Astrocyte (in vitro differentiated cells and primary cell): Measurements from ENCODE around the gene CAVIN1. TPM values are rescaled to one million over a fixed set of nuclear protein-coding genes. Genes with fewer than 3 reads are reported as not detected.
"Not testable (repeated sequence)": the region's sequence is repeated elsewhere in the genome, so short reads cannot be mapped to it uniquely, and the experiment has no call there.

ENCODE experiments used
- DNase-seq: peaks from one replicate; pipeline ENCODE4 v3.0.0-alpha.2; 2010; ENCODE audit warnings: low read depth
- FAIRE-seq: peaks from 2 replicates; lab custom pipeline; 2011; peaks lifted over from hg19 to GRCh38; lab: Jason Lieb, UNC
- H2AFZ ChIP-seq: 2 replicates; pipeline ENCODE4 v1.6.0; 2012; ENCODE audit warnings: low read depth, low read length, inconsistent platforms
- H3K27ac ChIP-seq: 2 replicates; pipeline ENCODE4 v1.5.1; 2011; ENCODE audit warnings: low read depth, low read length, inconsistent platforms
- H3K27me3 ChIP-seq: 2 replicates; pipeline ENCODE4 v1.6.0; 2011; ENCODE audit warnings: low read length, inconsistent platforms; ENCODE audit not compliant: insufficient read depth
- H3K36me3 ChIP-seq: 2 replicates; pipeline ENCODE4 v1.5.1; 2011; ENCODE audit warnings: low read length, inconsistent platforms; ENCODE audit not compliant: insufficient read depth
- H3K4me1 ChIP-seq: 2 replicates; pipeline ENCODE4 v1.5.1; 2011; ENCODE audit warnings: low read length, inconsistent platforms; ENCODE audit not compliant: insufficient read depth
- H3K4me2 ChIP-seq: 2 replicates; pipeline ENCODE4 v1.6.0; 2012; ENCODE audit warnings: low read length, inconsistent platforms
- H3K4me3 ChIP-seq: 2 replicates; pipeline ENCODE4 v1.5.1; 2011; ENCODE audit warnings: low read depth, mild to moderate bottlenecking, low read length, inconsistent platforms; ENCODE audit not compliant: insufficient read depth
- H3K79me2 ChIP-seq: 2 replicates; pipeline ENCODE4 v1.6.0; 2012; ENCODE audit warnings: mild to moderate bottlenecking, low read length, inconsistent platforms; ENCODE audit not compliant: insufficient read depth
- H3K9ac ChIP-seq: 2 replicates; pipeline ENCODE4 v1.6.0; 2012; ENCODE audit warnings: mild to moderate bottlenecking, low read length, inconsistent platforms
- H3K9me3 ChIP-seq: 2 replicates; pipeline ENCODE4 v1.5.1; 2012; ENCODE audit warnings: low read depth, mild to moderate bottlenecking, low read length, inconsistent platforms; ENCODE audit not compliant: insufficient read depth
- H4K20me1 ChIP-seq: 2 replicates; pipeline ENCODE4 v1.6.0; 2012; ENCODE audit warnings: low read length, inconsistent platforms; ENCODE audit not compliant: insufficient read depth
- H3K27ac Mint-ChIP-seq: one replicate; pipeline ENCODE4 v1.8.0; 2021; ENCODE audit warnings: mild to moderate bottlenecking, mixed read lengths; ENCODE audit not compliant: unreplicated experiment
- H3K27me3 Mint-ChIP-seq: one replicate; pipeline ENCODE4 v1.8.0; 2021; ENCODE audit warnings: low read depth, mixed read lengths; ENCODE audit not compliant: unreplicated experiment
- H3K36me3 Mint-ChIP-seq: one replicate; pipeline ENCODE4 v1.8.0; 2021; ENCODE audit warnings: low read depth, mixed read lengths; ENCODE audit not compliant: unreplicated experiment
- H3K4me1 Mint-ChIP-seq: one replicate; pipeline ENCODE4 v1.8.0; 2021; ENCODE audit warnings: low read depth, mixed read lengths; ENCODE audit not compliant: unreplicated experiment
- H3K4me3 Mint-ChIP-seq: one replicate; pipeline ENCODE4 v1.8.0; 2021; ENCODE audit warnings: mild to moderate bottlenecking, moderate library complexity, mixed read lengths; ENCODE audit not compliant: unreplicated experiment
- H3K9me3 Mint-ChIP-seq: one replicate; pipeline ENCODE4 v1.8.0; 2021; ENCODE audit warnings: mild to moderate bottlenecking, mixed read lengths; ENCODE audit not compliant: unreplicated experiment
- EZH2 ChIP-seq: IDR thresholded peaks from 2 replicates; pipeline ENCODE4 v1.6.1; 2012; ENCODE audit warnings: mild to moderate bottlenecking, low read length, inconsistent platforms; ENCODE audit not compliant: insufficient read depth
- total RNA-seq: library from RNA; stranded (reverse); gene quantifications from 2 replicates; pipeline ENCODE4 v1.2.1, GENCODE V29; 2021
- TF ChIP-seq, protein P1 (sequence below): IDR thresholded peaks from 2 replicates; pipeline ENCODE4 v1.5.1; 2011; ENCODE audit warnings: low read depth, mild to moderate bottlenecking, inconsistent platforms, low read length, moderate library complexity; ENCODE audit not compliant: insufficient read depth

CAVIN1 gene
- total RNA-seq, 1 donor from 2014 or later = 602 TPM

DNA sequence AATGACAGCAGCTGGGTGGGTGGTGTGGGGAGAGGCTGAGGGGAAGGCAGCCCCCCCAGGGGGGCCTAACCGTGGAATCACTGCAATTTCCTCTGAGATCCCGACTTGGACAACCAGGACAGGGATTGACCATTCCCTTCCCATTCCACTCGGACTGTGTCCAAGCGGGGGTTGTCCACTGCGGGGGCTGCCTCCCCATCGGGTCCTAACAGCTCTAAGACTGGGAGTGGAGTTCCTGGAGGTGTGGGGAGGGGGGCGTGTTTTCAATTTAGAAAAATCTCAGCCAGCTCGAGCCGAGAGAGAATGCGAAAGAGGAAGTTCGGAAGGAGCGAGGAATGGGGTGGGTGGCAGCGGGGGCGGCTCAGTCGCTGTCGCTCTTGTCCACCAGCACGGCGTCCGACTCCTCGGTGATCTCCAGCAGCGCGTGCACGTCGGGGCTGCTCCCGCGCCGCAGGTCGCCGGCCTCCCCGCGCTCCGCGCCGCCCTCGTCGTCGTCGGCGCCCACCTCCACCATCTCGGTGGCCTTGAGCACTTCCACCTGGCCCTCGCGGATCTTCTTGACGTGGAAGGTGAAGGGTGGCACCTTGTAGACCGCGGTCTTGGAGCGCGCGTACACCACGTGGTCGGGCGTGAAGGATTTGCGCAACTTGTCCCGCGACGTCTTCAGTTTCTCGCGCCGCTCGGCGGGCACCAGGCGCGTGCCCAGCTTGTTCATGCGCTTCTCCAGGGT lies 18.6 kb downstream of the CAVIN1 start:
- no peak for TF ChIP-seq EZH2
- TF ChIP-seq, protein P1, sequence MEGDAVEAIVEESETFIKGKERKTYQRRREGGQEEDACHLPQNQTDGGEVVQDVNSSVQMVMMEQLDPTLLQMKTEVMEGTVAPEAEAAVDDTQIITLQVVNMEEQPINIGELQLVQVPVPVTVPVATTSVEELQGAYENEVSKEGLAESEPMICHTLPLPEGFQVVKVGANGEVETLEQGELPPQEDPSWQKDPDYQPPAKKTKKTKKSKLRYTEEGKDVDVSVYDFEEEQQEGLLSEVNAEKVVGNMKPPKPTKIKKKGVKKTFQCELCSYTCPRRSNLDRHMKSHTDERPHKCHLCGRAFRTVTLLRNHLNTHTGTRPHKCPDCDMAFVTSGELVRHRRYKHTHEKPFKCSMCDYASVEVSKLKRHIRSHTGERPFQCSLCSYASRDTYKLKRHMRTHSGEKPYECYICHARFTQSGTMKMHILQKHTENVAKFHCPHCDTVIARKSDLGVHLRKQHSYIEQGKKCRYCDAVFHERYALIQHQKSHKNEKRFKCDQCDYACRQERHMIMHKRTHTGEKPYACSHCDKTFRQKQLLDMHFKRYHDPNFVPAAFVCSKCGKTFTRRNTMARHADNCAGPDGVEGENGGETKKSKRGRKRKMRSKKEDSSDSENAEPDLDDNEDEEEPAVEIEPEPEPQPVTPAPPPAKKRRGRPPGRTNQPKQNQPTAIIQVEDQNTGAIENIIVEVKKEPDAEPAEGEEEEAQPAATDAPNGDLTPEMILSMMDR = no peak

DNA sequence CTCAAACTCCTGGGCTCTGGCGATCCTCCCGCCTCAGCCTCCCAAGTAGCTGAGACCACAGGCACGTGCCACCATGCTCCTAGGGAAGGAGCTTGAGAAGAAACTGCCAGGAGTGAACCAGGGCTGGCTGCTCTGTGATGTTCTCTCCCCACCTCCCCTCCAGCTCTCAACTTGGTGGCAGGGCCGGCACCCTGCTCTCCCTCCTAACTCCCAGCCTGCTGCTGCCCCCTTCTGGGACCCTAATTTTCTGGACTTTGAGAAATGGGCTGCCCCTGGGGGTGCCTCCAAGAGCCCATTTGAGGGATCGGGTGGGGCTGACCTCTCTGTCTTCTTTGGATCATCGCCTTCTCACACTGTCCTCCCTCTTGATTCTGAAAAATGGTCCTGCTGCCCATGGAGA lies 19.9 kb downstream of the CAVIN1 start:
- H3K27ac ChIP-seq = no peak overlapping the region
- no peak overlapping the region for H3K4me3 Mint-ChIP-seq
- H3K27me3 ChIP-seq = no peaks in the 10 kb centered on the region
- no peak overlapping the region for H3K4me2 ChIP-seq
- peaks cover 14% of the 10 kb centered on the region for H3K36me3 Mint-ChIP-seq
- no peaks in the 10 kb centered on the region for H3K27me3 Mint-ChIP-seq
- FAIRE-seq = no peak
- H3K9me3 Mint-ChIP-seq = no peaks in the 10 kb centered on the region
- peaks cover 43% of the 10 kb centered on the region for H3K4me1 Mint-ChIP-seq
- H2AFZ ChIP-seq = no peak overlapping the region
- H3K79me2 ChIP-seq = peaks cover 64% of the 10 kb centered on the region
- DNase-seq = no peak
- no peaks in the 10 kb centered on the region for H3K9me3 ChIP-seq
- H3K36me3 ChIP-seq = peaks cover 23% of the 10 kb centered on the region
- TF ChIP-seq, protein P1 = no peak
- no peak for TF ChIP-seq EZH2
- H3K4me3 ChIP-seq = no peak overlapping the region
- H3K27ac Mint-ChIP-seq = peak overlapping the region; percentile 95
- peaks cover 27% of the 10 kb centered on the region for H3K4me1 ChIP-seq
- H3K9ac ChIP-seq = peak overlapping the region; percentile 21
- peaks cover 91% of the 10 kb centered on the region for H4K20me1 ChIP-seq

More for the DNA sequence above, 18.6 kb downstream of the CAVIN1 start:
- Histone ChIP-seq H3K4me1 (peaks cover 38% of the 10 kb centered on the region), H3K9me3 (no peaks in the 10 kb centered on the region), H2AFZ (no peak overlapping the region), H3K27me3 (no peaks in the 10 kb centered on the region), H3K4me2 (no peak overlapping the region), H4K20me1 (peaks cover 93% of the 10 kb centered on the region), H3K36me3 (peaks cover 25% of the 10 kb centered on the region), H3K27ac (no peak overlapping the region), H3K79me2 (peaks cover 75% of the 10 kb centered on the region), H3K4me3 (no peak overlapping the region), H3K9ac (no peak overlapping the region)
- Mint-ChIP-seq H3K9me3 (no peaks in the 10 kb centered on the region), H3K4me3 (peak overlapping the region; percentile 27), H3K4me1 (peaks cover 44% of the 10 kb centered on the region), H3K36me3 (peaks cover 16% of the 10 kb centered on the region), H3K27ac (no peak overlapping the region), H3K27me3 (no peaks in the 10 kb centered on the region)
- DNase-seq (no peak), FAIRE-seq (no peak)

DNA sequence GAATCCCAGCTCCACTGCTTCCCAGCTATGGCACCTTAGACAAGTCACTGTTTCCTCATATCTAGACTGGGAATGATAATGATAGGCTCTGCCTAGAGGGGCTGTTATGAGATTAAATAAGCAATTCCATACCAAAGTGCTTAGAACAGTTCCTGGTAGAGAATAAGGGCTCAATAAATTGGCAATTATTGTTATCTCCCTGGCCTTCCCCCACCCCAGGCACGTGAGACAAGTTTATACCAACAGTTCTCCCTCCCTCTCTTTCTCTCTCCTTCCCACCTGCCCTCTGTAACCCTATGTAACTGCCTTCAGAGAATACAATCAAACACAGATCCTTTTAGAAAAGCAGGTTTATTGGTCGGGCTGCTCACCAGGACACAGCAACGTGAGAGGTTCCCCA lies 20.9 kb downstream of the CAVIN1 start:
- H3K27ac Mint-ChIP-seq = no peak overlapping the region
- Histone ChIP-seq H3K36me3 (peaks cover 23% of the 10 kb centered on the region), H3K4me1 (peaks cover 16% of the 10 kb centered on the region), H3K4me2 (no peak overlapping the region), H3K27ac (no peak overlapping the region), H3K9ac (peak overlapping the region; percentile 28), H3K9me3 (no peaks in the 10 kb centered on the region), H3K27me3 (no peaks in the 10 kb centered on the region), H3K4me3 (no peak overlapping the region), H4K20me1 (peaks cover 81% of the 10 kb centered on the region), H2AFZ (no peak overlapping the region), H3K79me2 (peaks cover 53% of the 10 kb centered on the region)
- FAIRE-seq = no peak
- TF ChIP-seq, protein P1 = no peak
- peaks cover 36% of the 10 kb centered on the region for H3K4me1 Mint-ChIP-seq
- H3K9me3 Mint-ChIP-seq = no peaks in the 10 kb centered on the region
- H3K4me3 Mint-ChIP-seq = peak overlapping the region; percentile 5
- no peaks in the 10 kb centered on the region for H3K27me3 Mint-ChIP-seq
- DNase-seq = no peak
- H3K36me3 Mint-ChIP-seq = peaks cover 14% of the 10 kb centered on the region

DNA sequence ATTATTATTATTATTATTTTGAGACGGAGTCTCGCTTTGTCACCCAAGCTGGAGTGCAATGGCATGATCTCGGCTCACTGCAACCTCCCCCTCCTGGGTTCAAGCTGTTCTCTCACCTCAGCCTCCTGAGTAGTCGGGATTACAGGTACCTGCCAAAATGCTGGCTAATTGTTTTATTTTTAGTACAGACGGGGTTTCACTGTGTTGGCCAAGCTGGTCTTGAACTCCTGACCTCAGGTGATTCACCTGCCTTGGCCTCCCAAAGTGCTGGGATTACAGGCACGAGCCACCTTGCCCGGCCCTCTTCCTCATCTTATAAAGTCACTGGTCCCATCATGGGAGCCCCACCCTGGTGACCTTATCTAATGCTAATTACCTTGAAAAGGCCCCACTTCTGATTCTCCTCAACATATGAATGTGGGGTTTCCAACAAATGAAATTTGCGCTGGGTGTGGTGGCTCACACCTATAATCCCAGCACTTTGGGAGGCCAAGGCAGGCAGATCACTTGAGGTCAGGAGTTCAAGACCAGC lies 22.1 kb downstream of the CAVIN1 start:
- not testable (repeated sequence) for DNase-seq, FAIRE-seq, H3K4me2 ChIP-seq, H3K4me3 Mint-ChIP-seq, H3K27ac ChIP-seq, H3K27me3 ChIP-seq, H3K27me3 Mint-ChIP-seq, H3K4me3 ChIP-seq, H3K27ac Mint-ChIP-seq, H2AFZ ChIP-seq, H3K9me3 ChIP-seq, H3K9ac ChIP-seq, H3K9me3 Mint-ChIP-seq
- H3K4me1 ChIP-seq = peaks cover 10% of the 10 kb centered on the region
- H3K36me3 ChIP-seq = peaks cover 23% of the 10 kb centered on the region
- H4K20me1 ChIP-seq = peaks cover 69% of the 10 kb centered on the region
- peaks cover 41% of the 10 kb centered on the region for H3K79me2 ChIP-seq
- peaks cover 21% of the 10 kb centered on the region for H3K36me3 Mint-ChIP-seq
- peaks cover 26% of the 10 kb centered on the region for H3K4me1 Mint-ChIP-seq
